B cell (primary cell): Measurements from ENCODE around the gene STMP1.
"Not testable (repeated sequence)": the region's sequence is repeated elsewhere in the genome, so short reads cannot be mapped to it uniquely, and the experiment has no call there.

Source experiments
- CTCF ChIP-seq: fragments of 200-600 bp; IDR thresholded peaks from one replicate; pipeline ENCODE4 v1.8.0; 2022; ENCODE audit warnings: antibody characterized with exemption, mild to moderate bottlenecking
- EZH2 ChIP-seq: IDR thresholded peaks from 2 replicates; pipeline ENCODE4 v1.6.1; 2012; ENCODE audit warnings: borderline replicate concordance, low read depth, mild to moderate bottlenecking, moderate library complexity, low read length; ENCODE audit not compliant: insufficient read depth, poor library complexity, severe bottlenecking

DNA sequence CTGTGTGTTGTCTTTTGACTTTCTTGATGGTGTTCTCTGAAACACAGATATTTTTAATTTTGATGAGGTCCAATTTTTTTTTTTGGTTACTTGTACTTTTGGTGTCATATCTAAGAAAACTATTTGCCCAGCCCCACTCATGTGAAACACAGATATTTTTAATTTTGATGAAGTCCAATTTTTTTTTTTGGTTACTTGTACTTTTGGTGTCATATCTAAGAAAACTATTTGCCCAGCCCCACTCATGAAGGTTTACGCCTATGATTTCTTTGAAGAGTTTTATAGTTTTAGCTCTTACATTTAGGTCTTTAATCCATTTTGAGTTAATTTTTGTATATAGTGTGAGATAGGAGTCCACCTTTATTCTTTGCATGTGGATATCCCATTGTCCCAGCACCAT, 5.3 kb downstream of the STMP1 start:
- not testable (repeated sequence) for TF ChIP-seq CTCF, EZH2
